GM13977 (cell line): ENCODE measurements around the gene KCNK15.

Source experiments
- DNase-seq: peaks from one replicate; pipeline ENCODE4 v3.0.0; 2012; ENCODE audit warnings: low spot score
- CTCF ChIP-seq: IDR thresholded peaks from 2 replicates; pipeline ENCODE4 v1.5.1; 2012; ENCODE audit warnings: mild to moderate bottlenecking, control low read depth; ENCODE audit not compliant: insufficient read depth; ENCODE audit errors: extremely low read depth, missing control alignments
- in situ Hi-C: fragments of 300-500 bp; cut with MboI; formaldehyde crosslinking; loops from one replicate; pipeline ENCODE4 v1.12.0; 2022; ENCODE audit warnings: low sequenced_read_pairs, low pct_unique_long_range_greater_than_20kb, mixed read lengths, inconsistent platforms; ENCODE audit not compliant: unreplicated experiment

Gene KCNK15

GRCh38 chr20:44795836-44796235 is 50.2 kb downstream of the KCNK15 start:
- in situ Hi-C loops, result no loop called here
- no peak for DNase-seq
- no peak for TF ChIP-seq CTCF

GRCh38 chr20:44796311-44796710 is 50.6 kb downstream of the KCNK15 start:
- in situ Hi-C loops, result no loop called here
- TF ChIP-seq CTCF, result no peak

GRCh38 chr20:44796758-44797457 is 51.2 kb downstream of the KCNK15 start:
- no peak for DNase-seq
- no peak for TF ChIP-seq CTCF
- in situ Hi-C loops, result no loop called here

More at GRCh38 chr20:44796311-44796710, 50.6 kb downstream of the KCNK15 start:
- DNase-seq, result no peak

GRCh38 chr20:44799691-44800090 is 54.0 kb downstream of the KCNK15 start:
- no peak for TF ChIP-seq CTCF
- DNase-seq, result no peak
- in situ Hi-C loops, result no loop called here

GRCh38 chr20:44800391-44801046 is 54.9 kb downstream of the KCNK15 start:
- in situ Hi-C loops, result no loop called here
- DNase-seq, result no peak
- no peak for TF ChIP-seq CTCF
